HEK293 (cell line): Measurements from ENCODE around the gene FUT3.

Source experiments
- SP2 ChIP-seq: fragments of 450-650 bp; formaldehyde crosslinking; IDR thresholded peaks from 2 replicates; pipeline ENCODE4 v1.5.1; 2016; ENCODE audit warnings: missing biosample characterization, missing genetic modification characterization
- YY1 ChIP-seq: fragments of 450-650 bp; formaldehyde crosslinking; IDR thresholded peaks from 2 replicates; pipeline ENCODE4 v1.5.1; 2018; ENCODE audit warnings: missing biosample characterization, missing genetic modification characterization
- ZBTB8A ChIP-seq: fragments of 450-650 bp; formaldehyde crosslinking; IDR thresholded peaks from 2 replicates; pipeline ENCODE4 v1.5.1; 2016; ENCODE audit warnings: missing biosample characterization, missing genetic modification characterization
- ZNF24 ChIP-seq: fragments of 450-650 bp; formaldehyde crosslinking; IDR thresholded peaks from 2 replicates; pipeline ENCODE4 v1.5.1; 2016; ENCODE audit warnings: missing biosample characterization, missing genetic modification characterization
- ZNF274 ChIP-seq, 2 experiments: fragments of 200-500 bp in 1 of 2; fragments of 450-650 bp in 1 of 2; sonication (Bioruptor generic) in 1 of 2; formaldehyde crosslinking in 1 of 2; IDR thresholded peaks; 2 replicates each; pipeline versions ENCODE4 v1.5.1 to v1.6.1; 2014 to 2016; ENCODE audit warnings: borderline replicate concordance in 1 of 2, inconsistent platforms in 1 of 2, low read length in 1 of 2, missing biosample characterization in 1 of 2, missing genetic modification characterization in 1 of 2
- ZNF571 ChIP-seq: fragments of 450-650 bp; formaldehyde crosslinking; IDR thresholded peaks from 2 replicates; pipeline ENCODE4 v1.5.0; 2017; ENCODE audit warnings: missing biosample characterization, missing genetic modification characterization
- TF ChIP-seq, protein P1 (sequence below): fragments of 450-650 bp; formaldehyde crosslinking; IDR thresholded peaks from 2 replicates; pipeline ENCODE4 v1.5.1; 2016; ENCODE audit warnings: missing biosample characterization, missing genetic modification characterization

DNA sequence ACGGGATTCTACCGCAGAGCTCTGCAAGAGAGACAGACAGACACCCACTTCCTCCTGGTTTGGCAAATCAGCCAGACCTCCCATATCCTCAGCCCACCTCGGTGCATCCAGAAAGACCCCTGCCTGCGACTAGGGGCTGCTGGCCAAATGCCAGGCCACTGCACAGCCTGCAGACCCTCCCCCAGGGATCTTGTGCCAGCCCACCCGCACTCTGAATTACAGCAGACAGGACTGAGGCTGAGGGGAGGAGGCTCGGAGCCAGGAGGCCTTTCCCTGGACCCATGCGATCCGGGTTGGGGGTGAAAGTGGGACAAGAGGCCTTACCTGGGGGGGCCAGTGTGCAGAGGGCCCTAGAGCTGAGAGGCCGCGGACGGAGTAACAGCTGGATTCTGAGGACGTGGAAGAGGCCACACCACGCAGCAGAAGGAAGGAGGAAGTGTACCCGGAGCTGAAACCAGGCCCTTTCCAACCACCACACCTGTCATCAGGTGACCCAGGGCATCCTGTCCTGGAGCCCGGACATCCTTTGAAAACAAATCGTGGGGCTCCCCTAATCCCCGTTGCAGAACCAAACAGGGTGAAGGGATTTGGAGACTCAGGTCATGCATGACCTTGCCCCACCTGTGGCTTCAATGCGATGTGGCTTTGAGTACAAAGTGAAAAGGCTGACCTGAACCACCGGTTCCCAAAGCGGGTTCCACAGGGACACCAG is 12.7 kb downstream of the FUT3 start:
- no peak for TF ChIP-seq ZNF274 (IDR thresholded peaks at IDR 0.05; ENCODE audit: low read length)
- no peak for TF ChIP-seq ZNF274 (tag by site-specific recombination; IDR thresholded peaks at IDR 0.05; ENCODE audit: borderline replicate concordance)
- TF ChIP-seq ZNF571 (tag by site-specific recombination): no peak
- TF ChIP-seq, protein P1, sequence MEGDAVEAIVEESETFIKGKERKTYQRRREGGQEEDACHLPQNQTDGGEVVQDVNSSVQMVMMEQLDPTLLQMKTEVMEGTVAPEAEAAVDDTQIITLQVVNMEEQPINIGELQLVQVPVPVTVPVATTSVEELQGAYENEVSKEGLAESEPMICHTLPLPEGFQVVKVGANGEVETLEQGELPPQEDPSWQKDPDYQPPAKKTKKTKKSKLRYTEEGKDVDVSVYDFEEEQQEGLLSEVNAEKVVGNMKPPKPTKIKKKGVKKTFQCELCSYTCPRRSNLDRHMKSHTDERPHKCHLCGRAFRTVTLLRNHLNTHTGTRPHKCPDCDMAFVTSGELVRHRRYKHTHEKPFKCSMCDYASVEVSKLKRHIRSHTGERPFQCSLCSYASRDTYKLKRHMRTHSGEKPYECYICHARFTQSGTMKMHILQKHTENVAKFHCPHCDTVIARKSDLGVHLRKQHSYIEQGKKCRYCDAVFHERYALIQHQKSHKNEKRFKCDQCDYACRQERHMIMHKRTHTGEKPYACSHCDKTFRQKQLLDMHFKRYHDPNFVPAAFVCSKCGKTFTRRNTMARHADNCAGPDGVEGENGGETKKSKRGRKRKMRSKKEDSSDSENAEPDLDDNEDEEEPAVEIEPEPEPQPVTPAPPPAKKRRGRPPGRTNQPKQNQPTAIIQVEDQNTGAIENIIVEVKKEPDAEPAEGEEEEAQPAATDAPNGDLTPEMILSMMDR (tag by site-specific recombination): no peak
- TF ChIP-seq ZNF24: no peak
- no peak for TF ChIP-seq YY1 (tag by site-specific recombination)
- TF ChIP-seq SP2: no peak
- TF ChIP-seq ZBTB8A: no peak
